GM18873 (cell line): ENCODE data around the gene PHF23.

ENCODE experiments used
- ATAC-seq: cut with Tn5 transposase; IDR thresholded peaks from one replicate; pipeline ENCODE4 v1.9.1; 2021; ENCODE audit warnings: mild to moderate bottlenecking, moderate library complexity, moderate number of reproducible peaks; ENCODE audit not compliant: unreplicated experiment, low FRiP score

PHF23 gene

GRCh38 chr17:7207120-7208001 lies 31.9 kb downstream of the PHF23 start:
- ATAC-seq = no peak

DNA sequence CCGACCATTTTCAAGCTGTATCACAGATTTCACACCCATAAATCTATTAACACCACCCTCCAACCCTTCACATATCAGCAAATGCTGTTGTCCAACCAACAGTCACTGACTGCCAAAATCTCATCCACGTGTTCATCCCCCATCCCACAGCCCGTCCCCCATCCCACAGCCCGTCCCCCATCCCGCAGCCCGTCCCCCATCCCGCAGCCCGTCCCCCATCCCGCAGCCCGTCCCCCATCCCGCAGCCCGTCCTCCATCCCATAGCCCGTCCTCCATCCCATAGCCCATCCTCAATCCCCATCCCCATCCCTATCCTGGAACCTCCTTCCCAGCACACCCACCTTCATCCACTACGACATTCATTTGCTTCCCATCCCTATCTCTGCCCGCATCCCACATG lies 33.7 kb downstream of the PHF23 start:
- no peak for ATAC-seq

DNA sequence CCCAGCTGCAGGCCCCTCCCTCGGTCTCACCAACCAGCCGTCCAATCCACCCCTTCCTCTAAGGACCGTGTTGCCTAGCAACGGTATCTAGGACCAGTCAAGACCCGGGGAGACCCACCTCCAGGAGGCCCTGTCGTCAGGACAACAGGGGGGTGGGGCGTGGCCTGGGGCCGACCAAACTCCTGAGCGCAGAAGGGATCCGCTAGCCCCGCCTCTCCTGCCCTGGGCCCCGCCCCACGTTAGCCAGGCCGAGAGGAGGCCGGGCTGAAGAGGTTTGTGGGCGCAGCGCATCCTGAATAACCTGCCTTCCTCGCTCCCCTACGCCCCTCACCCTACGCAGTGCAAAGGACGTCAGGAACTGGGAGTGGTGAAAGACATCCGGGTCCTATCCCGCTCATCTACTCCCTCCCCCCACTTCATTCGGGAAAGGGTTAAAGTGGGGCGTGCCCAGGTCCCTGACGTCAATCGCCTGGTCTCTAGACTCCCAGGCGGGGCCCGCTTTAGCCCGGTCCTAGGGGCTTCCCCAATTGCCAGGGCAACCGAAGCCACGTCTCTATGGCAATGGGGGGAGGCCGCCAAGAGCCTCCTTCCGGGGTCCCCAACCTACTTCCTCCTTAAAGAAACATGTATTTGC lies 34.3 kb downstream of the PHF23 start:
- ATAC-seq = peak; percentile 67

DNA sequence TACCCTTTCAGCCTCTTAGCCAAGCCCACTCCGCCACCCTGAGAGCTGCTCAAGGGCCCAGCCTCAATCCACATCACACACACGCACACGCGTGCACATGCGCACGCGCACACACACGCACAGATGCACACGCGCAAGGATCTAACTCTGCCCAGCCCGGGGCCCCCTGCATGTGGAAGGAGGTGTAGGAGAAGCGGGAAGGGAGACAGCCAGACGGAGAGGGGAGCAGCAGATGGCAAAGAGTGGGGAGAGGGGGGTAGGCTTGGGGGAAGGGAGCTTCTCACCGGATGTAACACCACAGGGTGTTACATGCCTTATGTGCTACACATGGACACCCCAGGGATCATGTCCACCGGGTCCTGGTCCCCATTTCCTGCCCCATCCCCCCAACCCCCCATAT lies 34.9 kb downstream of the PHF23 start:
- ATAC-seq = no peak

- ATAC-seq = no peak
Observed at GRCh38 chr17:7203391-7203790, 35.9 kb downstream of the PHF23 start.

- ATAC-seq = no peak
Observed at GRCh38 chr17:7196651-7197401, 42.4 kb downstream of the PHF23 start.

DNA sequence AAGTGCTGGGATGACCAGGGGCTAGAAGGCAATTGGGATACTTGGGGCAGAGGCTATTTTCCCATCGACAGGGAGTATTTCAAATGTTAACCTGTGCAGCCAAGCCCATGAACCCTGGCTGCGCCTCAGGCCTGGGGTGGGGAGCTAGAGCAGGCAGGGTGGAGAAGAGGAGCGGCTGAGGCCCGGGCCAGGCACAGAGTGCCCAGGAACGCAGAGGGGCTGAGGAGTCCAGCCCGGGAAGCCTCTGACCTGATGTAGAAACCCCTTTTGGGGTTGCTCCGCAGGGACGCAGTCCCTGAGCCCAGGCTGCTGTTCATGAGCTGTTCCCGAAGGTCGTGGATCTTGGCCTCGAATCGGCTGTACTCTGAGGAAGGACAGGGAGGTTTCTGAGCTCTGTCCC lies 43.3 kb downstream of the PHF23 start:
- no peak for ATAC-seq

DNA sequence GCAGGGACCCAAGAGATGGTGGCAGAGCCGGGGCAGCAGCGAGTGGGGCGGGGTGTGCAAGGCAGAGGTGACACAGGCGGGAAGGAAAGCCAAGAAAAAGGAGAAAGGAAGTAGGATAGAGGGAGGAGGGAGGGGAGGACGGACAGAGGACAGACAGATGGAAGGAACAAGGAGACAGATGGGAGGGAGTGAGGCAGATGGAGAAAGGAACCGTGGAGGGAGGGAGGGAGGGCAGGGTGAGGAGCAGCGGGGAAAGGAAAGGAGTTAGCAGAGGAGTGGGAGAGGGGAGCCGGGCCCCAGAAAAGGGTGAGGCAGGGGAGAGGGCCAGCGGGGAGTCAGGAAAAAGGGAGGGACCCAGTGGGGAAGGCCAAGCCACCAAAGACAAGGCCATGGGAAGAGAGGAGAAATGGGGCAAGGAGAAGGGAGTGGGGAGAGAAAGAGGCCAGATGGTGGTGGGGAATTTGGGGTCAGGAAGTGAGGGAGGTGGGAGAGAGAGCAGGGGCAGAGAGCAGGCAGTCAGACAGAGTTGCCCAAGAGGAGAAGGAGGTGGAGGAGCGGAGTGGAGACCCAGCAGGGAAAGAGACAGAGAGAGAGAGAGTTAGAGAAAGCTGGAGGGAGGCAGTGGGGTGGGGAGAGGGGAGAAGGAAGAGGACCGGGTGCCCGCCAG lies 46.9 kb downstream of the PHF23 start:
- no peak for ATAC-seq

DNA sequence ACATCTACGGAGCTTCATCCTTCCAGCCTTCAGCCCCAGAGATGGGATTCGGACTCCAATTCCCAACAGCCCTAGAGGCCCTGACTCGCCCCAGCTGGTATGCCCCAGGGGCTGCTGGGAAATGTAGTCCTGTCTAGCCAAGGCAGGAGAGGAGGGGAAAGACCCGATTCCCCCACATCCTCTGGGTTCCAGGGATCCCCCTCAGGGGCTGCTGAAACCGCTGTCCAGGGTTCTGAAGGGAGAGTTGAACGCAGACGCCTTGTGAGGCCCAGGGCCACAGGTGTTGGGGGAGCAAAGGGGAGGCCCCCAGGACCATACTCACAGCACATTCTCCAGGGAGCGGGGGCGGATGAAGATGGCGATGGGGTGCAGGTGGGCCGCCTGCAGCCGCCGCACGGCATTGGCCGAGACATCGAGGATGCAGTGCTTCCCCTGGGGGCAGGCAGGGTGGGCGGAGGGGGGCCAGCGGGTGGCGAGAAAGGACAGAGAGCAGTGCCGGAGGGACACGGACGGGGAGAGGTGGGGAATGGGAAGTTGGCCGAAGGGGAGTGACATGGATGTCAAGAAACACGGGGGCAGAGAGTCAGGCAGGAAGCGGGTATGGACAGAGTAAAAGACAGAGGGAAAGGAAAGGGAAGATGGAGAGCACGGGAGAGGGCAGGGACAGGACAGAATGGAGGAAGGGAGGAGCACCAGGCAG lies 47.5 kb downstream of the PHF23 start:
- no peak for ATAC-seq

DNA sequence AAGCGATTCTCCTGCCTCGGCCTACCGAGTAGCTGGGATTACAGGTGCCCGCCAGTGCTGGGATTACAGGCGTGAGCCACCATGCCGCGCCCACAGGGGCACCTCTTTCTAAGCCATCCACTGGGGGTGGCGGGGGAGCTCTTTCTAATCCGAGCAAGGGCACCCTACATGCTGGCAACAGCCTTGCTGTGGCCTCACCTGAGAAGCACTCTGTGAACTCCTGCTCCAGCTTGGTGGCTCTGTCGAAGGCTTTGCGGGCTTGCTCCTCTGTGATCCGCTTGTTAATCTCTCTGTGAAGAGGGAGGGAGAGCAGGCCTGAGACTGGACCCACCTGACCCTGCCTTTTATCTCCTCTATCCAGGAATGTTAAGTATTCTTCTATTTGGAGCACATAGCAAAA lies 48.2 kb downstream of the PHF23 start:
- no peak for ATAC-seq

GRCh38 chr17:7190276-7190917 lies 48.9 kb downstream of the PHF23 start:
- ATAC-seq = no peak

- no peak for ATAC-seq
Observed at GRCh38 chr17:7186241-7186640, 53.0 kb downstream of the PHF23 start.
